ENCODE results near the gene APLP2. TPM values are rescaled to one million over a fixed set of nuclear protein-coding genes. Genes with fewer than 3 reads are reported as not detected.

Gene APLP2
- total and polyA plus RNA-seq, 2 of the 13 experiments (the other 11 are each of a cell fraction or from before 2014, with no cell fraction given), result 315 to 594 TPM

DNA sequence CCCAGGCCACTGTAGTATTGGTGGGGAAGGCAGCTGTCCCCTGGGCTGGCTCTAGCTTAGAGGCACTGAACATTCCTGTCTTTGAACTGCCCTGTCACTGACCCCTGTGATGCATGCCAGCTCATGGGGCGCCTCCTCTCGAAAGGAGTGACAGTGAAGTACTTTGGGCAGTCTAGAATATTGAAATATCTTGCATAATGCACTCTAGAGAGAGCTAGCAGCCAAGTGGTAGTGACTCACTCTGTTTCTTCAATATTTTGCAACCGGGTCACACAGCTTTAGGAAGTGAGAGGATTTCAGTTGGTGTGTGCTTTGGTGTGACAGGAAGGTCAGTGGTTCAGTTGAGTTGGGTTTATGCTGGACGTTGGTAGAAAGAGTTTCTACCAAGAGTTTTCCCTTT, 54.4 kb downstream of the APLP2 start (continued):
- TF ChIP-seq ZFYVE20 (CRISPR knock-in tag; IDR thresholded peaks at IDR 0.05; ENCODE audit: borderline replicate concordance, low read depth) (no peak), SNAPC2 (CRISPR knock-in tag; IDR thresholded peaks at IDR 0.05) (no peak), SRSF4 (IDR thresholded peaks at IDR 0.05; ENCODE audit: low read depth, low read length, poor library complexity, severe bottlenecking) (no peak), BRD4 (CRISPR knock-in tag; IDR thresholded peaks at IDR 0.05) (no peak), MTF1 (CRISPR knock-in tag; IDR thresholded peaks at IDR 0.05) (no peak), ZNF614 (CRISPR knock-in tag; IDR thresholded peaks at IDR 0.05; ENCODE audit: borderline replicate concordance) (peak; percentile 85), ZUFSP (CRISPR knock-in tag; IDR thresholded peaks at IDR 0.05; ENCODE audit: borderline replicate concordance) (no peak), SSRP1 (CRISPR knock-in tag; IDR thresholded peaks at IDR 0.05) (no peak; the same call in 1 of the 2 replicates), MAX (IDR thresholded peaks at IDR 0.05) (peak; percentile 57; the same call in 1 of the 2 replicates), RAD21 (CRISPR knock-in tag; IDR thresholded peaks at IDR 0.05) (peak; percentile 52), ZFP82 (CRISPR knock-in tag; IDR thresholded peaks at IDR 0.05; ENCODE audit: borderline replicate concordance) (no peak), ZNF83 (CRISPR knock-in tag; IDR thresholded peaks at IDR 0.05; ENCODE audit: borderline replicate concordance) (no peak), ZZZ3 (CRISPR knock-in tag; IDR thresholded peaks at IDR 0.05; ENCODE audit: borderline replicate concordance) (no peak), KAT7 (CRISPR knock-in tag; IDR thresholded peaks at IDR 0.05; ENCODE audit: borderline replicate concordance) (no peak), ZNF331 (CRISPR knock-in tag; IDR thresholded peaks at IDR 0.05) (peak; percentile 80), ZNF343 (CRISPR knock-in tag; IDR thresholded peaks at IDR 0.05) (no peak), CREM (IDR thresholded peaks at IDR 0.05) (peak; percentile 74), CREM (CRISPR knock-in tag; IDR thresholded peaks at IDR 0.05) (no peak), HNF4A (CRISPR knock-in tag; IDR thresholded peaks at IDR 0.05) (peak; percentile 81), ZBTB26 (CRISPR knock-in tag; IDR thresholded peaks at IDR 0.05; ENCODE audit: borderline replicate concordance) (peak; percentile 100), ZNF709 (CRISPR knock-in tag; IDR thresholded peaks at IDR 0.05) (no peak), ZSCAN20 (CRISPR knock-in tag; IDR thresholded peaks at IDR 0.05; ENCODE audit: borderline replicate concordance) (no peak), ZSCAN25 (CRISPR knock-in tag; IDR thresholded peaks at IDR 0.05) (0 out of 2 replicates have a peak, but pooled peaks have one; percentile 24), ZNF225 (CRISPR knock-in tag; IDR thresholded peaks at IDR 0.05) (no peak), ZNF616 (CRISPR knock-in tag; IDR thresholded peaks at IDR 0.05; ENCODE audit: low read depth) (no peak)
- TF ChIP-seq, protein P1, sequence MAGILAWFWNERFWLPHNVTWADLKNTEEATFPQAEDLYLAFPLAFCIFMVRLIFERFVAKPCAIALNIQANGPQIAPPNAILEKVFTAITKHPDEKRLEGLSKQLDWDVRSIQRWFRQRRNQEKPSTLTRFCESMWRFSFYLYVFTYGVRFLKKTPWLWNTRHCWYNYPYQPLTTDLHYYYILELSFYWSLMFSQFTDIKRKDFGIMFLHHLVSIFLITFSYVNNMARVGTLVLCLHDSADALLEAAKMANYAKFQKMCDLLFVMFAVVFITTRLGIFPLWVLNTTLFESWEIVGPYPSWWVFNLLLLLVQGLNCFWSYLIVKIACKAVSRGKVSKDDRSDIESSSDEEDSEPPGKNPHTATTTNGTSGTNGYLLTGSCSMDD (CRISPR knock-in tag; IDR thresholded peaks at IDR 0.05), result no peak
- TF ChIP-seq, protein P2, sequence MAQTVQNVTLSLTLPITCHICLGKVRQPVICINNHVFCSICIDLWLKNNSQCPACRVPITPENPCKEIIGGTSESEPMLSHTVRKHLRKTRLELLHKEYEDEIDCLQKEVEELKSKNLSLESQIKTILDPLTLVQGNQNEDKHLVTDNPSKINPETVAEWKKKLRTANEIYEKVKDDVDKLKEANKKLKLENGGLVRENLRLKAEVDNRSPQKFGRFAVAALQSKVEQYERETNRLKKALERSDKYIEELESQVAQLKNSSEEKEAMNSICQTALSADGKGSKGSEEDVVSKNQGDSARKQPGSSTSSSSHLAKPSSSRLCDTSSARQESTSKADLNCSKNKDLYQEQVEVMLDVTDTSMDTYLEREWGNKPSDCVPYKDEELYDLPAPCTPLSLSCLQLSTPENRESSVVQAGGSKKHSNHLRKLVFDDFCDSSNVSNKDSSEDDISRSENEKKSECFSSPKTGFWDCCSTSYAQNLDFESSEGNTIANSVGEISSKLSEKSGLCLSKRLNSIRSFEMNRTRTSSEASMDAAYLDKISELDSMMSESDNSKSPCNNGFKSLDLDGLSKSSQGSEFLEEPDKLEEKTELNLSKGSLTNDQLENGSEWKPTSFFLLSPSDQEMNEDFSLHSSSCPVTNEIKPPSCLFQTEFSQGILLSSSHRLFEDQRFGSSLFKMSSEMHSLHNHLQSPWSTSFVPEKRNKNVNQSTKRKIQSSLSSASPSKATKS (CRISPR knock-in tag; IDR thresholded peaks at IDR 0.05), result no peak

All from HepG2 (cell line).